ENCODE data around the gene SPATA46.

- TF ChIP-seq, protein P1, sequence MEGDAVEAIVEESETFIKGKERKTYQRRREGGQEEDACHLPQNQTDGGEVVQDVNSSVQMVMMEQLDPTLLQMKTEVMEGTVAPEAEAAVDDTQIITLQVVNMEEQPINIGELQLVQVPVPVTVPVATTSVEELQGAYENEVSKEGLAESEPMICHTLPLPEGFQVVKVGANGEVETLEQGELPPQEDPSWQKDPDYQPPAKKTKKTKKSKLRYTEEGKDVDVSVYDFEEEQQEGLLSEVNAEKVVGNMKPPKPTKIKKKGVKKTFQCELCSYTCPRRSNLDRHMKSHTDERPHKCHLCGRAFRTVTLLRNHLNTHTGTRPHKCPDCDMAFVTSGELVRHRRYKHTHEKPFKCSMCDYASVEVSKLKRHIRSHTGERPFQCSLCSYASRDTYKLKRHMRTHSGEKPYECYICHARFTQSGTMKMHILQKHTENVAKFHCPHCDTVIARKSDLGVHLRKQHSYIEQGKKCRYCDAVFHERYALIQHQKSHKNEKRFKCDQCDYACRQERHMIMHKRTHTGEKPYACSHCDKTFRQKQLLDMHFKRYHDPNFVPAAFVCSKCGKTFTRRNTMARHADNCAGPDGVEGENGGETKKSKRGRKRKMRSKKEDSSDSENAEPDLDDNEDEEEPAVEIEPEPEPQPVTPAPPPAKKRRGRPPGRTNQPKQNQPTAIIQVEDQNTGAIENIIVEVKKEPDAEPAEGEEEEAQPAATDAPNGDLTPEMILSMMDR (IDR thresholded peaks at IDR 0.05): no peak
- no peak for TF ChIP-seq POLR2A (IDR thresholded peaks at IDR 0.05)
These were observed 30.2 kb upstream of the SPATA46 start for GRCh38 chr1:162406811-162407210.
